Astrocyte (in vitro differentiated cells and primary cell): ENCODE data around the gene TSPYL1.

ENCODE experiments used
- CTCF ChIP-seq: IDR thresholded peaks from 2 replicates; pipeline ENCODE4 v1.5.1; 2011; ENCODE audit warnings: low read depth, mild to moderate bottlenecking, inconsistent platforms, low read length, moderate library complexity; ENCODE audit not compliant: insufficient read depth
- EZH2 ChIP-seq: IDR thresholded peaks from 2 replicates; pipeline ENCODE4 v1.6.1; 2012; ENCODE audit warnings: mild to moderate bottlenecking, low read length, inconsistent platforms; ENCODE audit not compliant: insufficient read depth

GRCh38 chr6:116301104-116301503 is 21.4 kb upstream of the TSPYL1 start:
- no peak for TF ChIP-seq CTCF
- no peak for TF ChIP-seq EZH2
